A673 (cell line): ENCODE data around the gene CLEC4D.

Experiments
- EZH2 ChIP-seq: fragments of 200-600 bp; sonication (generic); IDR thresholded peaks from 2 replicates; pipeline ENCODE4 v1.6.1; 2017; ENCODE audit warnings: borderline replicate concordance, low read depth, mild to moderate bottlenecking, mixed read lengths, antibody characterized with exemption, low read length; ENCODE audit not compliant: poor library complexity, severe bottlenecking
- TF ChIP-seq, protein P1 (sequence below): fragments of 300-800, 200-600 bp; sonication (generic); conservative IDR thresholded peaks from 2 replicates; pipeline ENCODE4 v1.5.1; 2017; ENCODE audit warnings: low read depth, mild to moderate bottlenecking, antibody characterized with exemption, low read length, moderate library complexity, mixed read lengths

DNA sequence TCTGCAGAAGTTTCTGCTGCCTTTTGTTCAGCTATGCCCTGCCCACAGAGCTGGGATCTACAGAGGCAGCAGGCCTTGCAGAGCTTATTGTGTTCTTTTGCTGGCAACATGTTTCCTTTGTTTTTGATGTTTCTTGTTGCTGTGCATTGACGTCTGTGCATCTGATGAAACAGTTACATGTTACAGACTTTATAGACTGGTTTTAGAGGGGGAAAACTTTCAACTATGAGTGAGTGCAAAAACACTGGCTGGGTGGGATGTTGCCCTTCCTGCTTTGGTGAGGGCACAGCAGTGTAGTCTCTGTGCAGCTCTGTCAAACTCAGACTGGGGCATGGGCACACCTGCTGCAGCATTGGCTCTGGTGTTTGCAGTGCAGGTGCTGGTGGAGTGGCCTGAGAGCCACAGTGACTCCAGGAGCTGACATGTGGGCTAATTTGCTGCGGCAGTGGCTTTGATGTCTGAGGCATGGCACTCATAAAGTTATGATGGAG, 30.7 kb upstream of the CLEC4D start:
- TF ChIP-seq, protein P1, sequence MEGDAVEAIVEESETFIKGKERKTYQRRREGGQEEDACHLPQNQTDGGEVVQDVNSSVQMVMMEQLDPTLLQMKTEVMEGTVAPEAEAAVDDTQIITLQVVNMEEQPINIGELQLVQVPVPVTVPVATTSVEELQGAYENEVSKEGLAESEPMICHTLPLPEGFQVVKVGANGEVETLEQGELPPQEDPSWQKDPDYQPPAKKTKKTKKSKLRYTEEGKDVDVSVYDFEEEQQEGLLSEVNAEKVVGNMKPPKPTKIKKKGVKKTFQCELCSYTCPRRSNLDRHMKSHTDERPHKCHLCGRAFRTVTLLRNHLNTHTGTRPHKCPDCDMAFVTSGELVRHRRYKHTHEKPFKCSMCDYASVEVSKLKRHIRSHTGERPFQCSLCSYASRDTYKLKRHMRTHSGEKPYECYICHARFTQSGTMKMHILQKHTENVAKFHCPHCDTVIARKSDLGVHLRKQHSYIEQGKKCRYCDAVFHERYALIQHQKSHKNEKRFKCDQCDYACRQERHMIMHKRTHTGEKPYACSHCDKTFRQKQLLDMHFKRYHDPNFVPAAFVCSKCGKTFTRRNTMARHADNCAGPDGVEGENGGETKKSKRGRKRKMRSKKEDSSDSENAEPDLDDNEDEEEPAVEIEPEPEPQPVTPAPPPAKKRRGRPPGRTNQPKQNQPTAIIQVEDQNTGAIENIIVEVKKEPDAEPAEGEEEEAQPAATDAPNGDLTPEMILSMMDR: no peak
- TF ChIP-seq EZH2: no peak
